H1 (cell line): ENCODE results near the gene MYO5B. TPM values are rescaled to one million over a fixed set of nuclear protein-coding genes. Genes with fewer than 3 reads are reported as not detected.
A peak's percentile ranks its signal among the peaks of the same experiment; 100 is the strongest.

ENCODE experiments used
- CHD7 ChIP-seq: fragments of 300-600 bp; sonication (generic); IDR thresholded peaks from 2 replicates; pipeline ENCODE4 v1.7.1; 2012; ENCODE audit warnings: low read length, moderate library complexity, mild to moderate bottlenecking, inconsistent platforms; ENCODE audit not compliant: insufficient replicate concordance
- HDAC2 ChIP-seq, 2 experiments: fragments of 300-600 bp in 1 of 2; sonication (generic) in 1 of 2; IDR thresholded peaks; 2 replicates each; pipeline ENCODE4 v1.6.1; 2011 to 2012; ENCODE audit warnings: low read depth in 2 of 2, low read length in 2 of 2, mild to moderate bottlenecking in 2 of 2, moderate library complexity in 2 of 2, borderline replicate concordance in 1 of 2, inconsistent platforms in 1 of 2
- JUND ChIP-seq: IDR thresholded peaks from 2 replicates; pipeline ENCODE4 v1.6.1; 2011; ENCODE audit warnings: mild to moderate bottlenecking, improper control_type of control experiment, low read length
- TAF1 ChIP-seq: IDR thresholded peaks from 2 replicates; pipeline ENCODE4 v1.6.1; 2011; ENCODE audit warnings: mild to moderate bottlenecking, low read depth, low read length
- polyA plus RNA-seq, 7 experiments: library from polyadenylated mRNA; depleted of rRNA in 3 of 7; stranded (reverse) in 5 of 7; unstranded in 2 of 7; fragments of >200 nt in 5 of 7; fragments of 200-250 nt in 2 of 7; gene quantifications; 1 replicate in 5 of 7; 2 replicates in 1 of 7; 4 replicates in 1 of 7; pipeline versions ENCODE4 v1.2.1 to v1.2.3, GENCODE V29; 2011 to 2013; ENCODE audit warnings: missing spikeins in 2 of 7, mixed read lengths in 2 of 7
- total RNA-seq: library from RNA; stranded (reverse); fragmentation: NEBNext Ultra II Directional; extraction: Animal tissue kit (Norgen Biotek cat#: 25700); gene quantifications from 2 replicates; pipeline ENCODE4 v1.2.1, GENCODE V29; 2021
- TF ChIP-seq, protein P1 (sequence below): IDR thresholded peaks from 2 replicates; pipeline ENCODE4 v1.6.1; 2012; ENCODE audit warnings: low read length, inconsistent platforms

The MYO5B gene
- total and polyA plus RNA-seq, 2 of the 8 experiments (the other 6 are each of a cell fraction or from before 2014, with no cell fraction given), result 6.4 to 7.7 TPM

GRCh38 chr18:49849331-49850217 is 345.4 kb downstream of the MYO5B start (continued):
- TF ChIP-seq CHD7 (no peak), HDAC2 (IDR thresholded peaks at IDR 0.05; ENCODE audit: borderline replicate concordance in 1 of 2, low read depth in 2 of 2, low read length in 2 of 2) (no peak), TAF1 (0 out of 2 replicates have a peak, but pooled peaks have one; percentile 27), JUND (peak; percentile 57; the same call in 1 of the 2 replicates)
- TF ChIP-seq, protein P1, sequence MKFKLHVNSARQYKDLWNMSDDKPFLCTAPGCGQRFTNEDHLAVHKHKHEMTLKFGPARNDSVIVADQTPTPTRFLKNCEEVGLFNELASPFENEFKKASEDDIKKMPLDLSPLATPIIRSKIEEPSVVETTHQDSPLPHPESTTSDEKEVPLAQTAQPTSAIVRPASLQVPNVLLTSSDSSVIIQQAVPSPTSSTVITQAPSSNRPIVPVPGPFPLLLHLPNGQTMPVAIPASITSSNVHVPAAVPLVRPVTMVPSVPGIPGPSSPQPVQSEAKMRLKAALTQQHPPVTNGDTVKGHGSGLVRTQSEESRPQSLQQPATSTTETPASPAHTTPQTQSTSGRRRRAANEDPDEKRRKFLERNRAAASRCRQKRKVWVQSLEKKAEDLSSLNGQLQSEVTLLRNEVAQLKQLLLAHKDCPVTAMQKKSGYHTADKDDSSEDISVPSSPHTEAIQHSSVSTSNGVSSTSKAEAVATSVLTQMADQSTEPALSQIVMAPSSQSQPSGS, result no peak
